ENCODE data around the gene CLDN16.

Gene CLDN16

GRCh38 chr3:190446573-190447279, 58.8 kb downstream of the CLDN16 start:
- H3K27ac ChIP-seq = no peak overlapping the region
- TF ChIP-seq ZFX (IDR thresholded peaks at IDR 0.05; ENCODE audit: borderline replicate concordance) (no peak), CTCF (IDR thresholded peaks at IDR 0.05) (no peak)

DNA sequence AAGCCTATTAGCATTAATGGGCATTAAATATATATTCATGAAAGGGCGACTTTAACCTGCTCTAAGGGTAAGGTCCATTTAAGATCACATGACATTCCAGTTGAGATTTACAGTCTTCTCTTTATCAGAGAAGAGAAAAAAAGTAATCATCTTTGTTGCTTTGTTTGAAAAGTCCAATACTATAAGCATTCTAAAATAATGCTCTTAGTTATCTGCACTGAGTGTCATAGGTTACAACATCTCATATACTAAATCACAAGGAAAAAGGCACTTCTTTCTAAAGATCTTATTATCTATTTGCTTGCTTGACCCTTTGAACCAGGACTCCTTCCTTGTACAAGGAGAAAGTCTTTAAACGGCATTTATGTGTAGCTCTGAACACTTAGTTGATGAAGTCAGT, 60.3 kb downstream of the CLDN16 start:
- TF ChIP-seq ZFX (IDR thresholded peaks at IDR 0.05; ENCODE audit: borderline replicate concordance) = no peak
- no peak for TF ChIP-seq CTCF (IDR thresholded peaks at IDR 0.05)

GRCh38 chr3:190449801-190450200, 61.8 kb downstream of the CLDN16 start, which contains the start of gene TMEM207:
Gene TMEM207, minus strand, starts transcription at chr3:190449901. Its CDS starts 92 bp downstream, at chr3:190449809.
- TF ChIP-seq CTCF (IDR thresholded peaks at IDR 0.05) = no peak
- TF ChIP-seq ZFX (IDR thresholded peaks at IDR 0.05; ENCODE audit: borderline replicate concordance) = no peak

More for the DNA sequence above, 60.3 kb downstream of the CLDN16 start:
- no peak overlapping the region for H3K27ac ChIP-seq

DNA sequence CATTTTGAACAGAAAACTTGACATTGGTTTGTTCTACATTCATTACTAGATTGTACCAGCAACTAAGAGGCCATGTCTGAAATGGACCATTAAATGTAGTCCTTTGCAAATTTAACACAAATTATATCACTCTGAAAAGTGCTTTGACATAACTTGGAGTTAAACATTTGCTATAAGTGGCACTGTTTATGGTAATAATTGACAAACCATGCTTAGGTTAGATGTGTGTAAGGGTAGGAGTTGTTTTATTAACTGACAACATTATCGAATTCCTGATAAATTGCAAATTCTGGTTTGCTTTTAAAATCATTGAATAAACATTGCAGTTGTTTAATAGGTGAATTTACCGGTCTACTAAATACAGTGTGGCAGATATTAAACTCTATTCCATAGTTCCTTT, 67.9 kb downstream of the CLDN16 start:
- TF ChIP-seq ZFX (IDR thresholded peaks at IDR 0.05; ENCODE audit: borderline replicate concordance) (no peak), CTCF (IDR thresholded peaks at IDR 0.05) (no peak)

More at GRCh38 chr3:190449801-190450200, 61.8 kb downstream of the CLDN16 start, which contains the start of gene TMEM207:
- no peak within 1 kb of the TSS for H3K27ac ChIP-seq

GRCh38 chr3:190456770-190457169, 68.8 kb downstream of the CLDN16 start:
- TF ChIP-seq ZFX (IDR thresholded peaks at IDR 0.05; ENCODE audit: borderline replicate concordance) = no peak
- H3K27ac ChIP-seq = no peak overlapping the region

More for the DNA sequence above, 67.9 kb downstream of the CLDN16 start:
- H3K27ac ChIP-seq = no peak overlapping the region

GRCh38 chr3:190458040-190458439, 70.1 kb downstream of the CLDN16 start:
- no peak for TF ChIP-seq ZFX (IDR thresholded peaks at IDR 0.05; ENCODE audit: borderline replicate concordance)
- no peak for TF ChIP-seq CTCF (IDR thresholded peaks at IDR 0.05)
- no peak overlapping the region for H3K27ac ChIP-seq

Measured in 22Rv1 (cell line).